ENCODE results near the gene RYR3. TPM values are rescaled to one million over a fixed set of nuclear protein-coding genes. Genes with fewer than 3 reads are reported as not detected.

Gene RYR3
- total RNA-seq, 4 donors from 2014 or later, result 0.38 to 1.8 (median 1.2) TPM

GRCh38 chr15:33746203-33746602 is 435.4 kb downstream of the RYR3 start:
- intact Hi-C loops (cut with DNase I; ENCODE audit: low total_unique reads), result no loop called here

GRCh38 chr15:33753012-33753411 is 442.2 kb downstream of the RYR3 start:
- no peak overlapping the region for H3K4me3 ChIP-seq (ENCODE audit: low read depth, poor library complexity, severe bottlenecking)
- intact Hi-C loops (cut with DNase I; ENCODE audit: low total_unique reads), result no loop called here
- TF ChIP-seq CTCF (IDR thresholded peaks at IDR 0.05) (no peak), POLR2A (IDR thresholded peaks at IDR 0.05) (no peak)
- WGBS, 2 donors, result 87 to 91% methylated on average over 1 of the region's 1 CpG
- no peak for DNase-seq (ENCODE audit: low spot score in 2 of 2)

More at GRCh38 chr15:33746203-33746602, 435.4 kb downstream of the RYR3 start:
- DNase-seq (ENCODE audit: low spot score in 2 of 2), result peak in 1 of 2 donors; percentile 17
- TF ChIP-seq CTCF (IDR thresholded peaks at IDR 0.05) (no peak), POLR2A (IDR thresholded peaks at IDR 0.05) (no peak)
- 50 to 66% methylated on average over 5 of the region's 5 CpGs for WGBS, 2 donors
- no peak overlapping the region for H3K4me3 ChIP-seq (ENCODE audit: low read depth, poor library complexity, severe bottlenecking)

GRCh38 chr15:33754242-33754641 is 443.5 kb downstream of the RYR3 start:
- intact Hi-C loops (cut with DNase I; ENCODE audit: low total_unique reads), result no loop called here
- DNase-seq (ENCODE audit: low spot score in 2 of 2), result no peak
- TF ChIP-seq POLR2A (IDR thresholded peaks at IDR 0.05) (no peak), CTCF (IDR thresholded peaks at IDR 0.05) (no peak)
- WGBS, 2 donors, result 88 to 89% methylated on average over 3 of the region's 3 CpGs
- no peak overlapping the region for H3K4me3 ChIP-seq (ENCODE audit: low read depth, poor library complexity, severe bottlenecking)

GRCh38 chr15:33756961-33757360 is 446.2 kb downstream of the RYR3 start:
- DNase-seq (ENCODE audit: low spot score in 2 of 2), result no peak
- intact Hi-C loops (cut with DNase I; ENCODE audit: low total_unique reads), result no loop called here
- WGBS, 2 donors, result 59% methylated on average over 5 of the region's 5 CpGs
- no peak overlapping the region for H3K4me3 ChIP-seq (ENCODE audit: low read depth, poor library complexity, severe bottlenecking)
- no peak for TF ChIP-seq CTCF (IDR thresholded peaks at IDR 0.05)
- TF ChIP-seq POLR2A (IDR thresholded peaks at IDR 0.05), result no peak

- 81% methylated on average over 13 of the region's 13 CpGs for WGBS, 2 donors
- TF ChIP-seq POLR2A (IDR thresholded peaks at IDR 0.05) (no peak), CTCF (IDR thresholded peaks at IDR 0.05) (no peak)
- intact Hi-C loops (cut with DNase I; ENCODE audit: low total_unique reads), result no loop called here
Observed at GRCh38 chr15:33757516-33758232, 446.9 kb downstream of the RYR3 start.

GRCh38 chr15:33766389-33766788 is 455.6 kb downstream of the RYR3 start:
- no peak overlapping the region for H3K4me3 ChIP-seq (ENCODE audit: low read depth, poor library complexity, severe bottlenecking)
- 70 to 75% methylated on average over 7 of the region's 7 CpGs for WGBS, 2 donors
- intact Hi-C loops (cut with DNase I; ENCODE audit: low total_unique reads), result no loop called here
- no peak for DNase-seq (ENCODE audit: low spot score in 2 of 2)
- no peak for TF ChIP-seq CTCF (IDR thresholded peaks at IDR 0.05)
- no peak for TF ChIP-seq POLR2A (IDR thresholded peaks at IDR 0.05)

More at GRCh38 chr15:33757516-33758232, 446.9 kb downstream of the RYR3 start:
- no peak for DNase-seq (ENCODE audit: low spot score in 2 of 2)
- H3K4me3 ChIP-seq (ENCODE audit: low read depth, poor library complexity, severe bottlenecking), result no peak overlapping the region

Data from lower leg skin (tissue), 4 donors.